Stimulated activated CD4-positive, alpha-beta T cell treated with anti-CD3 and anti-CD28 coated beads, Interleukin-15, amount 100 ng/mL, for 1 hour (primary cell): ENCODE results near the gene TSPAN15.

Experiments
- DNase-seq, 2 donors: peaks; one replicate each; pipeline ENCODE4 v3.0.0-alpha.2; 2020; ENCODE audit warnings: low read depth in 1 of 2, low spot score in 1 of 2

The TSPAN15 gene

GRCh38 chr10:69538461-69538860 is 87.2 kb downstream of the TSPAN15 start:
- DNase-seq: no peak

- DNase-seq: no peak
Observed at GRCh38 chr10:69541463-69541862, 90.2 kb downstream of the TSPAN15 start.

- DNase-seq: no peak
Observed at GRCh38 chr10:69549959-69550358, 98.7 kb downstream of the TSPAN15 start.

GRCh38 chr10:69552268-69552667 is 101.0 kb downstream of the TSPAN15 start:
- DNase-seq: no peak

GRCh38 chr10:69553328-69553727 is 102.1 kb downstream of the TSPAN15 start:
- no peak for DNase-seq

GRCh38 chr10:69554611-69555010 is 103.3 kb downstream of the TSPAN15 start:
- no peak for DNase-seq
